PC-9 (cell line): ENCODE results near the gene ZGLP1. TPM values are rescaled to one million over a fixed set of nuclear protein-coding genes. Genes with fewer than 3 reads are reported as not detected.
A peak's percentile ranks its signal among the peaks of the same experiment; 100 is the strongest.

Experiments used
- BruUV-seq: library from RNA; stranded (reverse); fragments of 400-500 nt; replicated peaks from 2 replicates; lab custom pipeline; 2021; lab: Mats Ljungman, UMichigan
- CTCF ChIA-PET: fragments of 300-600 bp; sonication (Branson Sonifier 250); formaldehyde crosslinking; loops from one replicate; lab custom pipeline; 2022; ENCODE audit warnings: antibody characterized with exemption; lab: Charles Lee
- POLR2A ChIA-PET: fragments of 300-600 bp; sonication (Branson Sonifier 250); formaldehyde crosslinking; loops from one replicate; lab custom pipeline; 2022; ENCODE audit warnings: antibody characterized with exemption; ENCODE audit not compliant: unreplicated experiment; lab: Charles Lee
- DNase-seq, 2 experiments: peaks; one replicate each; pipeline versions ENCODE4 v3.0.0 to v3.0.0-alpha.2; 2015 to 2022; ENCODE audit warnings: mixed read lengths in 1 of 2
- H2AFZ ChIP-seq: fragments of 200-600 bp; sonication (generic); 2 replicates; pipeline ENCODE4 v1.8.1; 2017; ENCODE audit warnings: antibody characterized with exemption
- H3F3A ChIP-seq: fragments of 200-600 bp; sonication (generic); 2 replicates; pipeline ENCODE4 v1.8.1; 2017; ENCODE audit warnings: antibody characterized with exemption, mild to moderate bottlenecking, low read depth; ENCODE audit not compliant: insufficient read depth
- H3K27ac ChIP-seq: fragments of 200-600 bp; sonication (generic); 2 replicates; pipeline ENCODE4 v1.6.1; 2016; ENCODE audit warnings: mixed run types
- H3K27me3 ChIP-seq: fragments of 200-600 bp; sonication (generic); 2 replicates; pipeline ENCODE4 v1.6.1; 2016; ENCODE audit warnings: low read depth, mixed run types; ENCODE audit not compliant: insufficient read depth
- H3K36me3 ChIP-seq: fragments of 200-600 bp; sonication (generic); 2 replicates; pipeline ENCODE4 v1.6.1; 2016; ENCODE audit warnings: low read depth, mixed run types
- H3K4me1 ChIP-seq: fragments of 200-600 bp; sonication (generic); replicated peaks from 2 replicates; pipeline ENCODE4 v1.6.1; 2016; ENCODE audit warnings: mixed run types; ENCODE audit not compliant: insufficient read depth
- H3K4me2 ChIP-seq: fragments of 200-600 bp; sonication (generic); 2 replicates; pipeline ENCODE4 v1.6.1; 2017; ENCODE audit warnings: mixed run types
- H3K4me3 ChIP-seq: fragments of 200-600 bp; sonication (generic); 2 replicates; pipeline ENCODE4 v1.6.1; 2016; ENCODE audit warnings: mixed run types
- H3K79me2 ChIP-seq: fragments of 200-600 bp; sonication (generic); 2 replicates; pipeline ENCODE4 v1.6.1; 2017; ENCODE audit warnings: low read depth, mixed run types
- H3K9me2 ChIP-seq: fragments of 200-600 bp; sonication (generic); 2 replicates; pipeline ENCODE4 v1.8.1; 2017; ENCODE audit warnings: mild to moderate bottlenecking; ENCODE audit not compliant: insufficient read depth
- H3K9me3 ChIP-seq: fragments of 200-600 bp; sonication (generic); 2 replicates; pipeline ENCODE4 v1.8.1; 2016; ENCODE audit warnings: low read depth; ENCODE audit not compliant: insufficient read depth
- H4K20me1 ChIP-seq: fragments of 200-600 bp; sonication (generic); 2 replicates; pipeline ENCODE4 v1.8.1; 2017; ENCODE audit not compliant: insufficient read depth
- EZH2 ChIP-seq: fragments of 200-600 bp; sonication (generic); IDR thresholded peaks from 2 replicates; pipeline ENCODE4 v1.8.0; 2017; ENCODE audit warnings: antibody characterized with exemption, low read depth
- intact Hi-C: fragments of 100-400 bp; cut with micrococcal nuclease; formaldehyde crosslinking; loops from one replicate; pipeline ENCODE4 v1.10.0; 2022; ENCODE audit not compliant: unreplicated experiment
- total RNA-seq: library from RNA; stranded (reverse); gene quantifications from 2 replicates; pipeline ENCODE4 v1.2.3, GENCODE V29; 2021
- TF ChIP-seq, protein P1 (sequence below): fragments of 200-600 bp; sonication (generic); conservative IDR thresholded peaks from 2 replicates; pipeline ENCODE4 v1.6.1; 2017; ENCODE audit warnings: mixed run types, antibody characterized with exemption, mild to moderate bottlenecking, moderate library complexity

The ZGLP1 gene
- total RNA-seq, 1 experiment from 2014 or later = 7.5 TPM

- no peak for DNase-seq
- H3K4me3 ChIP-seq = peak overlapping the region; percentile 78
- H3F3A ChIP-seq = peaks cover 18% of the 10 kb centered on the region; the same call in 1 of the 2 replicates
- H4K20me1 ChIP-seq = no peaks in the 10 kb centered on the region
- no peaks in the 10 kb centered on the region for H3K9me2 ChIP-seq
- ChIA-PET POLR2A (interaction anchor here (0.6 to 1.4 kb wide), 2 partner anchors 44 to 64 kb away, joined by 3 to 6 read pairs; no protein-coding TSS in a partner anchor), CTCF (no interaction called here)
- intact Hi-C loops = no loop called here
- H3K27me3 ChIP-seq = no peaks in the 10 kb centered on the region
- TF ChIP-seq, protein P1, sequence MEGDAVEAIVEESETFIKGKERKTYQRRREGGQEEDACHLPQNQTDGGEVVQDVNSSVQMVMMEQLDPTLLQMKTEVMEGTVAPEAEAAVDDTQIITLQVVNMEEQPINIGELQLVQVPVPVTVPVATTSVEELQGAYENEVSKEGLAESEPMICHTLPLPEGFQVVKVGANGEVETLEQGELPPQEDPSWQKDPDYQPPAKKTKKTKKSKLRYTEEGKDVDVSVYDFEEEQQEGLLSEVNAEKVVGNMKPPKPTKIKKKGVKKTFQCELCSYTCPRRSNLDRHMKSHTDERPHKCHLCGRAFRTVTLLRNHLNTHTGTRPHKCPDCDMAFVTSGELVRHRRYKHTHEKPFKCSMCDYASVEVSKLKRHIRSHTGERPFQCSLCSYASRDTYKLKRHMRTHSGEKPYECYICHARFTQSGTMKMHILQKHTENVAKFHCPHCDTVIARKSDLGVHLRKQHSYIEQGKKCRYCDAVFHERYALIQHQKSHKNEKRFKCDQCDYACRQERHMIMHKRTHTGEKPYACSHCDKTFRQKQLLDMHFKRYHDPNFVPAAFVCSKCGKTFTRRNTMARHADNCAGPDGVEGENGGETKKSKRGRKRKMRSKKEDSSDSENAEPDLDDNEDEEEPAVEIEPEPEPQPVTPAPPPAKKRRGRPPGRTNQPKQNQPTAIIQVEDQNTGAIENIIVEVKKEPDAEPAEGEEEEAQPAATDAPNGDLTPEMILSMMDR = no peak
- TF ChIP-seq EZH2 = no peak
- peaks cover 4% of the 10 kb centered on the region; the same call in 1 of the 2 replicates for H3K36me3 ChIP-seq
- peak overlapping the region; percentile 97 for H3K4me2 ChIP-seq
- peak overlapping the region; percentile 89 for H2AFZ ChIP-seq
- peaks cover 17% of the 10 kb centered on the region for H3K4me1 ChIP-seq
- H3K9me3 ChIP-seq = no peaks in the 10 kb centered on the region
- no peak overlapping the region for H3K27ac ChIP-seq
- no TSS peak for BruUV-seq
- no peaks in the 10 kb centered on the region for H3K79me2 ChIP-seq
Measured at GRCh38 chr19:10290357-10290875, 19.2 kb downstream of the ZGLP1 start.

GRCh38 chr19:10289836-10290356 lies 19.7 kb downstream of the ZGLP1 start, which contains the start of gene ICAM5:
TSS of gene ICAM5 (plus strand) at chr19:10289952. CDS start at chr19:10290044, 92 bp downstream.
- peak in 1 of 2 experiments; percentile 52 for DNase-seq
- Histone ChIP-seq H3F3A (peaks cover 18% of the 10 kb centered on the region; the same call in 1 of the 2 replicates), H3K27me3 (no peaks in the 10 kb centered on the region), H4K20me1 (no peaks in the 10 kb centered on the region), H3K9me3 (no peaks in the 10 kb centered on the region), H3K4me3 (peak within 1 kb of the TSS; percentile 78), H3K4me1 (peaks cover 17% of the 10 kb centered on the region), H3K27ac (0 out of 2 replicates have a peak within 1 kb of the TSS, but pooled peaks have one; percentile 28), H3K9me2 (no peaks in the 10 kb centered on the region), H3K4me2 (peak within 1 kb of the TSS; percentile 97), H3K79me2 (no peaks in the 10 kb centered on the region), H3K36me3 (peaks cover 9% of the 10 kb centered on the region; the same call in 1 of the 2 replicates), H2AFZ (peak within 1 kb of the TSS; percentile 89)
- intact Hi-C loops = no loop called here
- TF ChIP-seq, protein P1 = no peak
- TF ChIP-seq EZH2 = no peak
- no TSS peak for BruUV-seq
- CTCF ChIA-PET = interaction anchor here (0.7 to 1.0 kb wide), 3 partner anchors 19 to 126 kb away, joined by 3 to 6 read pairs (median 3); partner anchors contain the start of gene ICAM1
- POLR2A ChIA-PET = interaction anchor here (0.6 to 1.9 kb wide), 10 partner anchors 10 to 194 kb away, joined by 3 to 13 read pairs (median 5); partner anchors contain the start of genes ICAM1 and MRPL4

DNA sequence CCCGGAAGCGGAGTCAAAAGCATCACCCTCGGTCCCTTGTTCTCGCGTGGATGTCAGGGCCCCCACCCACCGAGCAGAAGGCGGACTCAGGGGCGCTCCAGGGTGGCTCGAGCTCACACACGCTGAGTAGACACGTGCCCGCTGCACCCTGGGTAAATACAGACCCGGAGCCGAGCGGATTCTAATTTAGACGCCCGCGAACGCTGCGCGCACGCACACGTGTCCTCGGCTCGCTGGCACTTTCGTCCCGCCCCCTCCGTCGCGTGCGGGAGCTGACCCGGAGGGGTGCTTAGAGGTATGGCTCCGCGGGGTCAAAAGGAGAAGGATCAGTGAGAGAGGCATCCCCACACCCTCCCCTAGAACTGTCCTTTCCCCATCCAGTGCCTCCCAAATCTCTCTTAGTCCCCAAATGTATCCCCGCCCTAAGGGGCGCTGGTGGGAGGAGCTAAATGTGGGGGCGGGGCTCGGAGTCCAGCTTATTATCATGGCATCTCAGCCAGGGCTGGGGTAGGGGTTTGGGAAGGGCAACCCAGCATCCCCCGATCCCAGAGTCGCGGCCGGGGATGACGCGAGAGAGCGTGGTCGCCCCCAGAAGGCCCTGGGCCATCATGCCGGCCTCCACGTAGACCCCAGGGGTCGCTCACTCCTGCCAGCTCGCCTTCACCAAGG lies 20.3 kb downstream of the ZGLP1 start:
- Histone ChIP-seq H3K36me3 (peaks cover 9% of the 10 kb centered on the region; the same call in 1 of the 2 replicates), H4K20me1 (no peaks in the 10 kb centered on the region), H3K9me3 (no peaks in the 10 kb centered on the region), H3K27me3 (no peaks in the 10 kb centered on the region), H3K79me2 (no peaks in the 10 kb centered on the region), H3K4me2 (peak overlapping the region; percentile 97), H3K9me2 (no peaks in the 10 kb centered on the region), H3K4me1 (peaks cover 17% of the 10 kb centered on the region), H3F3A (peaks cover 18% of the 10 kb centered on the region; the same call in 1 of the 2 replicates), H3K27ac (0 out of 2 replicates have a peak overlapping the region, but pooled peaks have one; percentile 28), H2AFZ (peak overlapping the region; percentile 89), H3K4me3 (peak overlapping the region; percentile 78)
- intact Hi-C loops = no loop called here
- peak; percentile 71 to 76 for DNase-seq
- no TSS peak for BruUV-seq
- ChIA-PET CTCF (interaction anchor here (0.6 to 1.0 kb wide), 6 partner anchors 18 to 1876 kb away, joined by 3 to 6 read pairs (median 3); partner anchors contain the start of genes ICAM1 and MARCHF2), POLR2A (interaction anchor here (0.6 to 1.9 kb wide), 9 partner anchors 9 to 193 kb away, joined by 3 to 13 read pairs (median 4); partner anchors contain the start of genes ICAM1 and MRPL4)
- TF ChIP-seq EZH2 = no peak
- TF ChIP-seq, protein P1 = no peak
